ENCODE data around the gene FLRT2. TPM values are rescaled to one million over a fixed set of nuclear protein-coding genes. Genes with fewer than 3 reads are reported as not detected.

The FLRT2 gene, protein sequence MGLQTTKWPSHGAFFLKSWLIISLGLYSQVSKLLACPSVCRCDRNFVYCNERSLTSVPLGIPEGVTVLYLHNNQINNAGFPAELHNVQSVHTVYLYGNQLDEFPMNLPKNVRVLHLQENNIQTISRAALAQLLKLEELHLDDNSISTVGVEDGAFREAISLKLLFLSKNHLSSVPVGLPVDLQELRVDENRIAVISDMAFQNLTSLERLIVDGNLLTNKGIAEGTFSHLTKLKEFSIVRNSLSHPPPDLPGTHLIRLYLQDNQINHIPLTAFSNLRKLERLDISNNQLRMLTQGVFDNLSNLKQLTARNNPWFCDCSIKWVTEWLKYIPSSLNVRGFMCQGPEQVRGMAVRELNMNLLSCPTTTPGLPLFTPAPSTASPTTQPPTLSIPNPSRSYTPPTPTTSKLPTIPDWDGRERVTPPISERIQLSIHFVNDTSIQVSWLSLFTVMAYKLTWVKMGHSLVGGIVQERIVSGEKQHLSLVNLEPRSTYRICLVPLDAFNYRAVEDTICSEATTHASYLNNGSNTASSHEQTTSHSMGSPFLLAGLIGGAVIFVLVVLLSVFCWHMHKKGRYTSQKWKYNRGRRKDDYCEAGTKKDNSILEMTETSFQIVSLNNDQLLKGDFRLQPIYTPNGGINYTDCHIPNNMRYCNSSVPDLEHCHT
- not detected for total RNA-seq

DNA sequence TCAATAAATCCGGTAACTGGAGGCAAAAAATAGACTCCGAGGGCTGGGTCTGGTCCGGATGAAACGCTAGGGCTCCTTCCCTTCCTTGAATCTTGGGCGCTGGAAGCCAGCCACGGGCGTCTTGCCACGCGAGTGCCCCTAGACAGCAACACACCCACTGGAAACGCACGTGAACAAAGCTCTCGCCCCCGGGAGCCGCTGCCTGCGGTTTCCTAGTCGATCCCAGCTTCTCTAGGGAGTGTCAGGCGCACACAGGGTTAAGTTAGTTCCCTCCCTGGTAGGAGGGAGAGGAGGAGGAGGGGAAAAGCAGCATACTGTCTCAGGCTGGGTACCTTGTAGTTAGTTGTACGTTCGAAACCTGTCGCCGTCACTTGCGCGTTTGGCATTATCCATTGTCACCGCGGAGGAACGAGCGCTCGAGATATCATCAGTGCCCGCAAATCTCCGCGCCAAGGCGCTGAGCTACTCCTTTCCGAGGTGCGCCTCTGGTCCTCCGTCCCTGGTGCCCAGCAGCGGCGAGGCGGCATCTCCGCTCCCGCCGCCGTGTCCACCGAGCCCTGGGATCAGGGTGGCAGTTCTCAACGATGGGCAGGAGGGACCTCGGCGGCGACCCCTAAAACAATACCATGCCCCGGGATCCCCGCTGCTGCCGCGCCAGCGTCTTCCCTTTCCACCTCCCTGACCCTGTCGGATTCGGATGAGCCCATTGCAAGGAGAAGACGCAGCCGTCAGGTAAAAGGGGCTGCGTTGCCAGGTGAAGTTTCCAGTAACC is at the start of gene FLRT2:
TSS of gene FLRT2 (plus strand) at position 342 of the 772 bp plus-strand sequence. CDS start 91,371 bp downstream, outside the sequence.
- H3K4me1 Mint-ChIP-seq (ENCODE audit: low read depth): peaks cover 20% of the 10 kb centered on the region
- H3K27me3 Mint-ChIP-seq (ENCODE audit: low read depth): peaks cover 63% of the 10 kb centered on the region
- POLR2A ChIA-PET: no interaction called here

DNA sequence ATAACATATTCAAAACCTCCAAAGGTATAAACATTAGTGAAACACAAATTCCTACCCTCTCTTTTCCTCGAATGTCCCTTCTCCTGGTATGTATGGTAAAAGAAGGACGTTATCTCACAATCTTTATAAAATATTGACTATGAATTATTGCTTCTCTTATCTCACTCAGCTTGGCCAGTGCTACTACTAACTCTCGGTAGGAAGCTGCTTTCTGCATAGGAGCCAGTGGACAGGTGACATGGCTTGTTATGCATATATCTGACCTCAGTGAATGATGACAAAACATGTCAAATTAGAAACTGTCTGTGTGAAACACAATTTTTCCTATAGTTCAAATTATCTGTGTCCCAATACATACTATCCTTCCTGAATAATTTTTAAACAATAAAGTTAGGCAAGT is 48.5 kb upstream of the FLRT2 start:
- Mint-ChIP-seq H3K9me3 (ENCODE audit: insufficient read depth) (no peaks in the 10 kb centered on the region), H3K36me3 (ENCODE audit: low read depth) (no peaks in the 10 kb centered on the region), H3K4me1 (ENCODE audit: low read depth) (no peaks in the 10 kb centered on the region), H3K27me3 (ENCODE audit: low read depth) (no peaks in the 10 kb centered on the region), H3K4me3 (no peak overlapping the region), H3K27ac (no peak overlapping the region)
- POLR2A ChIA-PET: no interaction called here
- CTCF ChIA-PET: no interaction called here
- DNase-seq: no peak
- ATAC-seq: no peak

More for the DNA sequence above, at the start of gene FLRT2:
- CTCF ChIA-PET: no interaction called here
- no peak for DNase-seq
- Mint-ChIP-seq H3K9me3 (ENCODE audit: insufficient read depth) (no peaks in the 10 kb centered on the region), H3K27ac (no peak within 1 kb of the TSS), H3K4me3 (no peak within 1 kb of the TSS), H3K36me3 (ENCODE audit: low read depth) (peaks cover 7% of the 10 kb centered on the region)
- no peak for ATAC-seq

DNA sequence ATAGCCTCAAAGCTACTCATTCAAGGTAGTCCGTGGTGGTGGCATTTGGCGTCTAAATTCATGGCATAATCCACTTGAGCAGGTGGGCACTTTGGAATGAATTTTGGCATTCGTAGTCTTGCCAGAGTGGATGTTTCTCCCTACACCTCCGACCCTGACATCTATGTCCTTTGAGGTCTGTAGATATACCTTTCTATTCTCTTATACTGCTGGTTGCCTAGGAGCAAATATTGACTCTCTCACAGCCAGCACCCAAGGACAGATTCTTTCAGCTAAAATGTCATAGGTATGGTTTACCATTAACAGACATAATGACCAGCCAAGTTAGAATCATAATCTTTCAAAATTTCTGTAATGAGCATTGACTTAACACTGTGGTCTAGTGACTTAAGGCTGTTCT is 47.4 kb upstream of the FLRT2 start:
- POLR2A ChIA-PET: no interaction called here
- H3K36me3 Mint-ChIP-seq (ENCODE audit: low read depth): no peaks in the 10 kb centered on the region

DNA sequence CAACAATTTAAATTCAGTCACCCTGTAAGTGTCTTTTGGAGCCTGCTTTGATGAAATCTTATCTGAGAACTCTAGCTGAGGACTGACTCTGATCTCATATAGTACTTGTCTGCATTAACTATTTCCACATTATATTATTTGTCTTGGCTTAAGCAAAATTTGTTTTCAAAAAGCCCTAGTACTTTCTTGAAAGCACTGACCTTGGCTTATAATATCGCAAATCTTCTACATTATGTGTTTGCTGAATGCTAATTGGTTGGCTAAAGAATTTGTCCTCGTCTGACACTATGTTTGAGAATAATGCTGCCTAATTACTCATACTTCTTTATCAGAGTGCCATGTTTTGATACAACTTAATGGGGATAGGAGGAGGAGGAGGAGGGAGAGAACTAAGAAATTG is 46.9 kb upstream of the FLRT2 start:
- no peaks in the 10 kb centered on the region for H3K27me3 Mint-ChIP-seq (ENCODE audit: low read depth)
- no peaks in the 10 kb centered on the region for H3K36me3 Mint-ChIP-seq (ENCODE audit: low read depth)
- ChIA-PET POLR2A (no interaction called here), CTCF (no interaction called here)
- no peak overlapping the region for H3K27ac Mint-ChIP-seq
- DNase-seq (no peak), ATAC-seq (no peak)
- H3K4me1 Mint-ChIP-seq (ENCODE audit: low read depth): no peaks in the 10 kb centered on the region
- H3K4me3 Mint-ChIP-seq: no peak overlapping the region
- no peaks in the 10 kb centered on the region for H3K9me3 Mint-ChIP-seq (ENCODE audit: insufficient read depth)

More for the DNA sequence above, 47.4 kb upstream of the FLRT2 start:
- DNase-seq (no peak), ATAC-seq (no peak)
- Mint-ChIP-seq H3K27me3 (ENCODE audit: low read depth) (no peaks in the 10 kb centered on the region), H3K9me3 (ENCODE audit: insufficient read depth) (no peaks in the 10 kb centered on the region), H3K27ac (no peak overlapping the region), H3K4me3 (no peak overlapping the region), H3K4me1 (ENCODE audit: low read depth) (no peaks in the 10 kb centered on the region)
- CTCF ChIA-PET: no interaction called here

DNA sequence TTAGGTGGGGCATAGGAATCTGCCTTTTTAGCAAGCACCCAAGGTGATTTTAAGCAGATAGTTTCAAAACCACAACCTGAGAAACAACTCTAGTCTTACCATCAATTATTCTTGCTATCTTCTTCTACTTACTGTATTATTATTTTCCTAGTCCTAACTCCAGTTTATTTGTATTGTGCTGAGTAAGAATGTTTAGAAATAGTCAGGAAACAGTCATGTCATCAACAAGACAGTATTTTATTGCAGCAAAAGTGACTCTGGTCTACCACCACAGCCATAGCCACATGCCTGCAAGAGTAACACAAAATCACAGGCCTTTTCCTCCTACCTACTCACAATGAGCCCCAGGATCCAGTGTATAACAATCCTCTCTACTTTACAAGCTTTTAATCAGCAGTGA is 46.3 kb upstream of the FLRT2 start:
- Mint-ChIP-seq H3K27ac (no peak overlapping the region), H3K9me3 (ENCODE audit: insufficient read depth) (no peaks in the 10 kb centered on the region), H3K4me1 (ENCODE audit: low read depth) (no peaks in the 10 kb centered on the region), H3K36me3 (ENCODE audit: low read depth) (no peaks in the 10 kb centered on the region), H3K27me3 (ENCODE audit: low read depth) (no peaks in the 10 kb centered on the region), H3K4me3 (no peak overlapping the region)
- no peak for DNase-seq
- CTCF ChIA-PET: no interaction called here
- POLR2A ChIA-PET: interaction anchor here (1.0 kb wide), 1 partner anchor 12 kb away, joined by 3 read pairs; no protein-coding TSS in a partner anchor
- no peak for ATAC-seq

DNA sequence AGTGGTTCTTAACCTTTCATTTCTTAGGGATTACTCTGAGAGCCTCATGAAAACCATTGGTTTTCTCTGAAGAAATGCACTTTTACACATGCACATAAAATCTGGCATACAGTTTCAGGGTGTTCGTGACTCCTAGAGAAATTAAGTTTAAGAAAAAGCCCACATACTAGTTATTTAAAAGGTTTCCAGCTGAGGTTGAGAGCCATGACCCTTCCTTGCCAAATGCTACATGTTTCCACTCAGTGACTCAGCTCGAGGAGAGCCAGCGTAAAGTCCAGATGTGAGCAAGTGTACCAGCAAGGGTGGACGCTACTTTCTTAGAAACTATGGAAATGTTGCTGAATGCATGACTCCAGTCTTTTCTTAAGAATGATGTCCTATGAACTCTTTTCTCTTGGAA is 42.7 kb upstream of the FLRT2 start:
- no peak for ATAC-seq
- no peaks in the 10 kb centered on the region for H3K9me3 Mint-ChIP-seq (ENCODE audit: insufficient read depth)
- H3K36me3 Mint-ChIP-seq (ENCODE audit: low read depth): no peaks in the 10 kb centered on the region
- no peaks in the 10 kb centered on the region for H3K27me3 Mint-ChIP-seq (ENCODE audit: low read depth)
- no peak overlapping the region for H3K4me3 Mint-ChIP-seq
- no peak for DNase-seq
- POLR2A ChIA-PET: no interaction called here
- H3K27ac Mint-ChIP-seq: no peak overlapping the region
- CTCF ChIA-PET: no interaction called here
- no peaks in the 10 kb centered on the region for H3K4me1 Mint-ChIP-seq (ENCODE audit: low read depth)

DNA sequence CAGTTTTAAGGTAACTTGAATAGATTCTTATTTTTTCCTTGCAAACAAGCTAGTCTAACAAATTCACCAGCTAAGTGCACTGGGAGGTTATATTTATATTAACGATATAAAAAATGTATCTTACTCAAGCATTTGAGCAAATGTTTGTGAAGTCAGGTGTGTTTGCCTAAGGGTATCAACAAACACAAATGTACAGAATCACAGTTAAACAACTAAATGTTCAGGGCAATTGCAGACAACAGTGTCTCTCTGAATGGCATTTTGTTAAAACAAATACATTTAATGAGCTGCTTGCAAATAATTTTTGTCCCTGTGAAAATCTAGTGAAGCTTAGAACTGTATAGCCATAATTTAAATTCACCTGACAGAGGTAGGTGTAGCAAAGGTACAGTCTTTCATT is 28.2 kb upstream of the FLRT2 start:
- Mint-ChIP-seq H3K4me1 (ENCODE audit: low read depth) (no peaks in the 10 kb centered on the region), H3K27ac (no peak overlapping the region), H3K9me3 (ENCODE audit: insufficient read depth) (no peaks in the 10 kb centered on the region), H3K36me3 (ENCODE audit: low read depth) (no peaks in the 10 kb centered on the region), H3K27me3 (ENCODE audit: low read depth) (no peaks in the 10 kb centered on the region), H3K4me3 (no peak overlapping the region)
- CTCF ChIA-PET: no interaction called here
- no peak for ATAC-seq
- POLR2A ChIA-PET: no interaction called here
- DNase-seq: no peak

DNA sequence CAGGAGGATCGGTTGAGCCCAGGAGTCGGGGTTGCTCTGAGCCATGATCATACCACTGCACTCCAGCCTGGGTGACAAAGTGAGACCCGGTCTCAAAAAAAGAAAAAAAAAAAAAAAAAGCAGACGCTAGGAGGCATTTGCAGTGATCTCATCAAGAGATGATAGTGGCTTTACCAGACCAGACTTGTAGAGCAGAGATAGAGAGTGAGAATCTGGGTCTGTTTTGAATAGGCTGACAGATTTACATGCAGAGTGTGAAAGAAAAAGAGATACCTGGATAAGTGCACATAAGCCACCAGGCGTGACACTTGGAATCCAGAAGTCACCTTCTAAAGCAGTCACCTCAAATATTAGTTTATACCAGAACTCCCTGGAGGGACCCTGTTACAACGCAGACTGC is 21.1 kb upstream of the FLRT2 start:
- no peak for ATAC-seq
- no peaks in the 10 kb centered on the region for H3K4me1 Mint-ChIP-seq (ENCODE audit: low read depth)
- no peak overlapping the region for H3K27ac Mint-ChIP-seq
- ChIA-PET POLR2A (no interaction called here), CTCF (no interaction called here)
- no peaks in the 10 kb centered on the region for H3K9me3 Mint-ChIP-seq (ENCODE audit: insufficient read depth)
- DNase-seq: no peak
- no peak overlapping the region for H3K4me3 Mint-ChIP-seq
- no peaks in the 10 kb centered on the region for H3K36me3 Mint-ChIP-seq (ENCODE audit: low read depth)
- no peaks in the 10 kb centered on the region for H3K27me3 Mint-ChIP-seq (ENCODE audit: low read depth)

DNA sequence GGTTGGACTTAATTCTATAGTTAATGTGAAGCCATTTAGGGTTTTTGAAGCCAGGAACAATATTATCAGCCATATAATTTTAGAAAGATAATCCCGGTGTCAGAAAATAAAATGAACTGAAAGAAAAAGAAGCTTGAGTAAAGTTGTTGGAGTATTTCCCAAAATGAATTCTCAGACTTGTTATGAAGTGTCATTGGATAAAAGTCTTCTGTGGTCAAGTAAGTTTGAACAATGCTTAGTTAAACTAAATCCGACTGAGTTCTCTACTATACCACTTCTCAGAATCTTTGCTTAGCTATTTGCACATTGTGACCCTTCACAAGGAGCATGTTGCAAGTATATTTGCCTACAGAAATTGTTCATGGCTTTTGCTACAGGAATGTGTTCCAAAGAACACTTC is 17.5 kb upstream of the FLRT2 start:
- ATAC-seq (no peak), DNase-seq (no peak)
- Mint-ChIP-seq H3K9me3 (ENCODE audit: insufficient read depth) (no peaks in the 10 kb centered on the region), H3K4me3 (no peak overlapping the region), H3K27ac (no peak overlapping the region), H3K36me3 (ENCODE audit: low read depth) (no peaks in the 10 kb centered on the region), H3K27me3 (ENCODE audit: low read depth) (no peaks in the 10 kb centered on the region), H3K4me1 (ENCODE audit: low read depth) (no peaks in the 10 kb centered on the region)
- ChIA-PET CTCF (no interaction called here), POLR2A (no interaction called here)

DNA sequence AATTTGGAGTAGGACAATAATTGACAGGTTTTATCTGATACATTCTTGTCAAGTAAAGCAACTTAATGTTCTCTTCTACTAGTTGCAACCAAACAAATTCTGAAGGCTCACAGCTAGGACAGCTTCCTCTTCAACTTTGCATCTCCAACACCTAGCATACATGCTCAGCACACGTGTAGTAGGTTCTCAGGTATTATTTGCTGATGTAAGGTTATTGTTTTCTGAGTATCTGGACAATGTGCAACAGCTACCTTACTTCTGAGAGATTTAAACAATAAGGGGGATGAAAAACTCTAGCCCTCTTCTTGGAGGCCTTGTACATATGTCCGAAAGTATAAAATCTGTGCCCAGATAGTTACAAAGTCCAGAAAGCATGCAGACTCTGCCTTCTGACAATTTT is 15.5 kb upstream of the FLRT2 start:
- ChIA-PET CTCF (no interaction called here), POLR2A (no interaction called here)

DNA sequence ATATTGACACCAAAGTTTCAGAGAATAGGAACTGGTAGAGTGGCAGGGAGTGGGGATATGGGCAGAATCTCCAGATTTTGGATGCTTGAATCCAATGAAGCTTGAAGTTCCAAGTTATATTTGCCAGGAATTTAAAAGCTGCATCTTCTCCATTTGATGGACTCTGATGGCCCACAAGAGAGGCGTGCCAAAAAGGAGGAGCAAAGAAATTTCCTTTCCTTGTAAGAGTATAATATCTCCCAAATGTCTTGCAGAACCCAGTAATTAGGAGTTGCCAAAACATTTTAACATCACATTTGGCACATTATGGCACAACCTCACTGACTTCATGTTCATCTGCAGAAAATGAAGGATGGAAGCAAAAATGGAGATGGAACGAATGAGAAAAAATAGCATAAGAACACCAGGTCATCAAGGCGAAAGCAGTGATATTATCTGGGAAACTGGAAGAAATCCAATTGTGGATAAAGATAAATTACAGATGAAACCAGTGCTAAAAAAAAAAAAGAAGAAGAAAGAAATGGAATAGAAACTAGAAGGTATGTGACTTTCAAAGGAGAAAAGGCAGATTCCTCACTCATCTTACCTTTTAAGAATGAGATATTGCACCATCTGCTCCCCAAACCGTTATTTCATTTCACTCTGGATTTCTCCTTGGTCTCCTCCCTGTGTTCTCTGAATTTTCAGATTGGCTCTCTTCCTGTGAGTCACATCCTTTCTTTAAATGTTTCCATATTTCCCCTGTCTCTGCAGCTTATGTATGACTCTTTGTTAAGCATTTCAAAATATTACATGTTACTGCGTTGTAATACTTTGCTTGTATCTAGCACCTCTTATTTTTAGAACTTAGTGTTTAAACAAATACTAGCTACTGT is 13.5 kb upstream of the FLRT2 start:
- Mint-ChIP-seq H3K4me1 (ENCODE audit: low read depth) (no peaks in the 10 kb centered on the region), H3K27ac (no peak overlapping the region), H3K9me3 (ENCODE audit: insufficient read depth) (no peaks in the 10 kb centered on the region), H3K4me3 (no peak overlapping the region), H3K36me3 (ENCODE audit: low read depth) (no peaks in the 10 kb centered on the region), H3K27me3 (ENCODE audit: low read depth) (no peaks in the 10 kb centered on the region)
- ATAC-seq (no peak), DNase-seq (no peak)
- ChIA-PET CTCF (no interaction called here), POLR2A (no interaction called here)

More for the DNA sequence above, 15.5 kb upstream of the FLRT2 start:
- H3K4me1 Mint-ChIP-seq (ENCODE audit: low read depth): no peaks in the 10 kb centered on the region
- no peak overlapping the region for H3K4me3 Mint-ChIP-seq
- H3K27ac Mint-ChIP-seq: no peak overlapping the region
- DNase-seq (no peak), ATAC-seq (no peak)
- H3K27me3 Mint-ChIP-seq (ENCODE audit: low read depth): no peaks in the 10 kb centered on the region
- H3K36me3 Mint-ChIP-seq (ENCODE audit: low read depth): no peaks in the 10 kb centered on the region
- H3K9me3 Mint-ChIP-seq (ENCODE audit: insufficient read depth): no peaks in the 10 kb centered on the region

Data from activated CD8-positive, alpha-beta T cell treated with anti-CD3 and anti-CD28 coated beads, Interleukin-2, amount 10 ng/mL, durations not matched to agents 7 days and 5 days (primary cell).